PC-3 (cell line): ENCODE measurements around the gene EMID1.

Experiments
- CTCF ChIP-seq: fragments of 300-600 bp; sonication (generic); conservative IDR thresholded peaks from 2 replicates; pipeline ENCODE4 v1.5.1; 2017; ENCODE audit warnings: antibody characterized with exemption, low read depth, mild to moderate bottlenecking, low read length
- EZH2 ChIP-seq: fragments of 300-600 bp; sonication (generic); IDR thresholded peaks from one replicate; pipeline ENCODE4 v1.6.1; 2017; ENCODE audit warnings: antibody characterized with exemption, mild to moderate bottlenecking, low read length; ENCODE audit not compliant: unreplicated experiment
- EZH2phosphoT487 ChIP-seq: fragments of 300-600 bp; sonication (generic); IDR thresholded peaks from 2 replicates; pipeline ENCODE4 v1.6.1; 2018; ENCODE audit warnings: mild to moderate bottlenecking, antibody characterized with exemption, low read length, borderline replicate concordance

- TF ChIP-seq EZH2phosphoT487 (no peak), CTCF (no peak), EZH2 (no peak)
Measured at GRCh38 chr22:29226351-29226981, 20.8 kb downstream of the EMID1 start.
